Lung (tissue), 12 donors: ENCODE measurements around the gene INTS7. TPM values are rescaled to one million over a fixed set of nuclear protein-coding genes. Genes with fewer than 3 reads are reported as not detected.

ENCODE experiments used
- ATAC-seq: fragments of 200-7000 bp; cut with Tn5 transposase; one replicate; pipeline ENCODE4 v1.9.1; 2020; ENCODE audit warnings: moderate number of reproducible peaks; ENCODE audit not compliant: insufficient read depth, low FRiP score
- DNase-seq, 3 donors: peaks; one replicate each; pipeline ENCODE4 v3.0.0-alpha.2; 2013 to 2017
- H3K27ac ChIP-seq, 2 donors: one replicate each; pipeline ENCODE4 v1.5.1; 2013; ENCODE audit warnings: mild to moderate bottlenecking in 2 of 2, moderate library complexity in 2 of 2, control low read depth in 1 of 2, inconsistent platforms in 1 of 2, low read depth in 1 of 2, low read length in 1 of 2
- H3K27me3 ChIP-seq, 3 donors: one replicate each; pipeline ENCODE4 v1.5.1; 2013; ENCODE audit warnings: low read length in 2 of 3; ENCODE audit not compliant: control insufficient read depth in 3 of 3, insufficient read depth in 3 of 3
- H3K36me3 ChIP-seq, 4 donors: one replicate each; pipeline ENCODE4 v1.5.1; 2013; ENCODE audit warnings: low read length in 4 of 4, mild to moderate bottlenecking in 1 of 4, moderate library complexity in 1 of 4; ENCODE audit not compliant: control insufficient read depth in 4 of 4, insufficient read depth in 4 of 4
- H3K4me1 ChIP-seq, 5 donors: one replicate each; pipeline ENCODE4 v1.5.1; 2013; ENCODE audit warnings: low read length in 5 of 5, mild to moderate bottlenecking in 2 of 5, moderate library complexity in 1 of 5; ENCODE audit not compliant: control insufficient read depth in 5 of 5, insufficient read depth in 5 of 5
- H3K4me3 ChIP-seq: one replicate; pipeline ENCODE4 v1.5.1; 2013; ENCODE audit warnings: mild to moderate bottlenecking, control low read depth, moderate library complexity
- H3K9ac ChIP-seq, 2 donors: one replicate each; pipeline ENCODE4 v1.5.1; 2013; ENCODE audit warnings: low read length in 2 of 2, control low read depth in 1 of 2; ENCODE audit not compliant: insufficient read depth in 1 of 2
- H3K9me3 ChIP-seq, 4 donors: one replicate each; pipeline ENCODE4 v1.5.1; 2013; ENCODE audit warnings: low read length in 3 of 4, mild to moderate bottlenecking in 1 of 4, moderate library complexity in 1 of 4; ENCODE audit not compliant: control insufficient read depth in 4 of 4, insufficient read depth in 3 of 4
- WGBS, 2 donors: extraction: QIAGEN DNeasy Blood & Tissue Kit; methylation state at CpG; one replicate each; pipeline ENCODE4 v1.1.7; 2013; 5-methylcytosine and 5-hydroxymethylcytosine counted together
- polyA plus RNA-seq, 2 donors: library from polyadenylated mRNA; stranded (reverse); fragments of 200-250 nt; gene quantifications; one replicate each; pipeline ENCODE4 v1.2.1, GENCODE V29; 2013
- total RNA-seq, 2 donors: library from RNA; depleted of rRNA in 1 of 2; stranded (reverse); fragments of >200 nt in 1 of 2; gene quantifications; one replicate each; pipeline ENCODE4 v1.2.1, GENCODE V29; 2014 to 2021
- TF ChIP-seq, protein P1 (sequence below): IDR thresholded peaks from 2 replicates; pipeline ENCODE4 v1.5.1; 2012; ENCODE audit warnings: mild to moderate bottlenecking; ENCODE audit errors: control extremely low read depth, extremely low read depth
- donor health status: control.
- donor health status: control.
- donor health status: Bipolar disorder and iron deficiency.
- donor health status: healthy.
- donor health status: DM: yes; HTN: yes; CAD: no.

The INTS7 gene
- total and polyA plus RNA-seq, 4 donors: 6.4 to 18.9 (median 11.8) TPM

DNA sequence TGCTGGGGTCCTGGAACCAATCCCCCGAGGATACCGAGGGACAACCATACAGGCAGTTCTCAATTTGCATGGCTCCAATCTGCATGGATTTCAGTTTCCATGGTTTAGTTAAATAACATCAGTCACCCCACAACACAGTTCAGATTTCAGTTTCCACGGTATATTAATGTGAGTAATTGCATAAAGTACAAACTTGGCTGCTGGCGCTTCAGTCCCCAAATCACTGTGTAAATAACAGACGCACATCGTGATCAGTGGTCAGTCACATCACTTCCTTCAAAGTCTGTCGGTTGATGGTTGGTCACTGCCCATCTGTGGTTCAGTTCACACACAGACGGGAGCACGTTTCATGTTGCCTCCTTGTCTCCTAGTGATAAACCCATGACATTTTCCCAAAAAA is 138.4 kb downstream of the INTS7 start:
- Histone ChIP-seq H3K4me1 (no peaks in the 10 kb centered on the region), H3K27ac (no peak overlapping the region), H3K9me3 (peaks cover 0 to 2% (median 0%) of the 10 kb centered on the region in 4 donors), H3K9ac (no peak overlapping the region), H3K36me3 (no peaks in the 10 kb centered on the region), H3K4me3 (no peak overlapping the region), H3K27me3 (no peaks in the 10 kb centered on the region)
- DNase-seq (peak in 1 of 3 donors; percentile 10), ATAC-seq (no peak)
- TF ChIP-seq, protein P1, sequence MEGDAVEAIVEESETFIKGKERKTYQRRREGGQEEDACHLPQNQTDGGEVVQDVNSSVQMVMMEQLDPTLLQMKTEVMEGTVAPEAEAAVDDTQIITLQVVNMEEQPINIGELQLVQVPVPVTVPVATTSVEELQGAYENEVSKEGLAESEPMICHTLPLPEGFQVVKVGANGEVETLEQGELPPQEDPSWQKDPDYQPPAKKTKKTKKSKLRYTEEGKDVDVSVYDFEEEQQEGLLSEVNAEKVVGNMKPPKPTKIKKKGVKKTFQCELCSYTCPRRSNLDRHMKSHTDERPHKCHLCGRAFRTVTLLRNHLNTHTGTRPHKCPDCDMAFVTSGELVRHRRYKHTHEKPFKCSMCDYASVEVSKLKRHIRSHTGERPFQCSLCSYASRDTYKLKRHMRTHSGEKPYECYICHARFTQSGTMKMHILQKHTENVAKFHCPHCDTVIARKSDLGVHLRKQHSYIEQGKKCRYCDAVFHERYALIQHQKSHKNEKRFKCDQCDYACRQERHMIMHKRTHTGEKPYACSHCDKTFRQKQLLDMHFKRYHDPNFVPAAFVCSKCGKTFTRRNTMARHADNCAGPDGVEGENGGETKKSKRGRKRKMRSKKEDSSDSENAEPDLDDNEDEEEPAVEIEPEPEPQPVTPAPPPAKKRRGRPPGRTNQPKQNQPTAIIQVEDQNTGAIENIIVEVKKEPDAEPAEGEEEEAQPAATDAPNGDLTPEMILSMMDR: no peak
- 68 to 79% methylated on average over 9 of the region's 9 CpGs for WGBS, 2 donors

DNA sequence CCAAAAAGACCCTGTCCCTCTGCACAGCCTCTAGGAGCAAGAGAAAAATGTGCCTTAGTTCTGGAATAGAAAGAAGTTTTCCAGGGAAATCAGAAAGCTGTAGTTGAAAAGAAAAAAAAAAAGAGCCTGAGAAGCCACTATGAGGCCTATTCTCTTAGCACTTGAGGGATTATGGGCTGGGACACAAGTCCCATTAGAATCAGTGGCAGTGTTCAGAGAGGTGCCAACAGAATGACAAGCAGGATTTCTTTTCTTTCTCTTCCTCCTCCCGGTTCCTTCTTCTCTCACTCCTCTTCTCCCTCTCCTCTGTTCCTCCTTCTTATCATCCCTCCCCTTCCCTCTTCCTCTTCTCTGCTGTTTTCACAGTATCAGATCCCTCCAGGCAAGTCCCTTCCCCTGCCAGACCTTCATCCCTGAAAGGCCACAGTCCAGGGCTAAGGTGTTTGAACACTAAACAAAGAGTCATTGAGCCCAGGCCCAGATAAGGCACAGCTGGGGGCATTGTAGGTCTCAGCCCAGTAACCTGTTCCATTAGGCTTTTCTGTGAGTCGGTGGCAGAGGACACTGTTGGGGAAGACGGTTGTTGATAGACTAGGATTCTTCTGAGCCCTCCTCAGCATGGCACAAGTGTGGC is 140.1 kb downstream of the INTS7 start:
- Histone ChIP-seq H3K4me3 (no peak overlapping the region), H3K27me3 (no peaks in the 10 kb centered on the region), H3K9ac (peak overlapping the region in 1 of 2 donors; percentile 5), H3K27ac (no peak overlapping the region), H3K36me3 (no peaks in the 10 kb centered on the region), H3K9me3 (no peaks in the 10 kb centered on the region), H3K4me1 (no peaks in the 10 kb centered on the region)
- WGBS, 2 donors: 52 to 70% methylated on average over 3 of the region's 3 CpGs
- ATAC-seq (no peak), DNase-seq (no peak)
- TF ChIP-seq, protein P1: no peak

- TF ChIP-seq, protein P1: no peak
- H3K9ac ChIP-seq: no peak overlapping the region
- H3K27ac ChIP-seq: no peak overlapping the region
- no peaks in the 10 kb centered on the region for H3K27me3 ChIP-seq
- H3K36me3 ChIP-seq: no peaks in the 10 kb centered on the region
- H3K9me3 ChIP-seq: no peaks in the 10 kb centered on the region
- WGBS, 2 donors: 78 to 91% methylated on average over 5 of the region's 5 CpGs
- no peak overlapping the region for H3K4me3 ChIP-seq
- no peaks in the 10 kb centered on the region for H3K4me1 ChIP-seq
- DNase-seq (no peak), ATAC-seq (no peak)
Measured at GRCh38 chr1:211894312-211894711, 141.0 kb downstream of the INTS7 start.

- ATAC-seq (no peak), DNase-seq (no peak)
- no peak overlapping the region for H3K4me3 ChIP-seq
- H3K27ac ChIP-seq: no peak overlapping the region
- no peaks in the 10 kb centered on the region for H3K36me3 ChIP-seq
- no peaks in the 10 kb centered on the region for H3K9me3 ChIP-seq
- TF ChIP-seq, protein P1: no peak
- H3K9ac ChIP-seq: no peak overlapping the region
- no peaks in the 10 kb centered on the region for H3K4me1 ChIP-seq
- WGBS, 2 donors: 87 to 90% methylated on average over 5 of the region's 5 CpGs
- H3K27me3 ChIP-seq: no peaks in the 10 kb centered on the region
Measured at GRCh38 chr1:211893260-211893659, 142.1 kb downstream of the INTS7 start.
